IMR-90 (cell line): ENCODE measurements around the gene NSF. TPM values are rescaled to one million over a fixed set of nuclear protein-coding genes. Genes with fewer than 3 reads are reported as not detected.

Experiments
- ATAC-seq: fragments of 200-7000 bp; cut with Tn5 transposase; 2 replicates; pipeline ENCODE4 v1.9.1; 2020; ENCODE audit warnings: low read depth, mild to moderate bottlenecking, moderate library complexity
- BruUV-seq: library from RNA; stranded (reverse); fragments of 400-500 nt; replicated peaks from 2 replicates; lab custom pipeline; 2021; lab: Mats Ljungman, UMichigan
- CTCF ChIA-PET: fragments of 300-600 bp; formaldehyde crosslinking; extraction: SDS; loops from one replicate; lab custom pipeline; 2021; ENCODE audit warnings: antibody characterized with exemption; lab: Yijun Ruan, JAX
- POLR2A ChIA-PET: fragments of 300-600 bp; sonication (Branson Sonifier 250); formaldehyde crosslinking; loops from one replicate; lab custom pipeline; 2022; ENCODE audit warnings: antibody characterized with exemption; ENCODE audit not compliant: unreplicated experiment; lab: Charles Lee
- DNase-seq: peaks from one replicate; pipeline ENCODE4 v3.0.0; 2013
- H2AFZ ChIP-seq: replicated peaks from 2 replicates; pipeline ENCODE3; 2013; ENCODE audit warnings: low read length, mild to moderate bottlenecking; ENCODE audit not compliant: poor library complexity
- H2AK5ac ChIP-seq: 2 replicates; pipeline ENCODE4 v1.6.1; 2013; ENCODE audit warnings: low read depth, low read length, inconsistent platforms
- H2AK9ac ChIP-seq: replicated peaks from 2 replicates; pipeline ENCODE3; 2013; ENCODE audit warnings: mild to moderate bottlenecking, low read depth, low read length, moderate library complexity; ENCODE audit not compliant: poor library complexity
- H2BK120ac ChIP-seq: 2 replicates; pipeline ENCODE4 v1.6.1; 2013; ENCODE audit warnings: low read depth, low read length, inconsistent platforms
- H2BK15ac ChIP-seq: 3 replicates; pipeline ENCODE4 v1.6.1; 2013; ENCODE audit warnings: low read depth, low read length, inconsistent platforms
- H2BK20ac ChIP-seq: 2 replicates; pipeline ENCODE4 v1.6.1; 2013; ENCODE audit warnings: low read depth, mild to moderate bottlenecking, inconsistent platforms, low read length, moderate library complexity
- H2BK5ac ChIP-seq: 2 replicates; pipeline ENCODE4 v1.6.1; 2013; ENCODE audit warnings: mild to moderate bottlenecking, low read depth, low read length, inconsistent platforms; ENCODE audit not compliant: poor library complexity, severe bottlenecking
- H3K14ac ChIP-seq: replicated peaks from 2 replicates; pipeline ENCODE4 v1.6.1; 2013; ENCODE audit warnings: low read depth, low read length, inconsistent platforms
- H3K18ac ChIP-seq: 2 replicates; pipeline ENCODE4 v1.6.1; 2013; ENCODE audit warnings: low read depth, low read length, control low read depth
- H3K23ac ChIP-seq: 2 replicates; pipeline ENCODE4 v1.6.1; 2013; ENCODE audit warnings: low read depth, low read length, inconsistent platforms
- H3K27ac ChIP-seq: 2 replicates; pipeline ENCODE4 v1.5.1; 2013; ENCODE audit warnings: mild to moderate bottlenecking, control low read depth, low read length; ENCODE audit not compliant: insufficient read depth
- H3K27me3 ChIP-seq: 2 replicates; pipeline ENCODE4 v1.6.1; 2013; ENCODE audit warnings: low read length; ENCODE audit not compliant: control insufficient read depth, insufficient read depth
- H3K36me3 ChIP-seq: 2 replicates; pipeline ENCODE4 v1.6.1; 2013; ENCODE audit warnings: low read length, mixed read lengths; ENCODE audit not compliant: control insufficient read depth, insufficient read depth
- H3K4ac ChIP-seq: 2 replicates; pipeline ENCODE4 v1.6.1; 2013; ENCODE audit warnings: low read depth, low read length, inconsistent platforms
- H3K4me1 ChIP-seq: 2 replicates; pipeline ENCODE4 v1.6.1; 2013; ENCODE audit warnings: low read length, mixed read lengths; ENCODE audit not compliant: control insufficient read depth, insufficient read depth
- H3K4me2 ChIP-seq: 2 replicates; pipeline ENCODE4 v1.6.1; 2013; ENCODE audit warnings: low read depth, mild to moderate bottlenecking, control low read depth, low read length, moderate library complexity
- H3K4me3 ChIP-seq: 2 replicates; pipeline ENCODE4 v1.5.1; 2013; ENCODE audit warnings: low read depth, mild to moderate bottlenecking, control low read depth, low read length, moderate library complexity; ENCODE audit not compliant: insufficient read depth
- H3K56ac ChIP-seq: 2 replicates; pipeline ENCODE4 v1.6.1; 2013; ENCODE audit warnings: low read length, inconsistent platforms; ENCODE audit not compliant: insufficient read depth; ENCODE audit errors: extremely low read depth
- H3K79me1 ChIP-seq, 2 experiments: 2 replicates each; pipeline ENCODE4 v1.6.1; 2013; ENCODE audit warnings: low read length in 2 of 2, inconsistent platforms in 1 of 2, low read depth in 1 of 2
- H3K9ac ChIP-seq: 2 replicates; pipeline ENCODE4 v1.6.1; 2013; ENCODE audit warnings: low read depth, low read length, control low read depth
- H3K9me1 ChIP-seq: 2 replicates; pipeline ENCODE4 v1.6.1; 2013; ENCODE audit warnings: low read length, inconsistent platforms; ENCODE audit not compliant: insufficient read depth
- H3K9me3 ChIP-seq: 2 replicates; pipeline ENCODE4 v1.6.1; 2013; ENCODE audit warnings: low read length; ENCODE audit not compliant: control insufficient read depth, insufficient read depth
- H4K20me1 ChIP-seq: 2 replicates; pipeline ENCODE4 v1.6.1; 2013; ENCODE audit warnings: low read length, inconsistent platforms; ENCODE audit not compliant: insufficient read depth
- H4K5ac ChIP-seq: 2 replicates; pipeline ENCODE4 v1.6.1; 2013; ENCODE audit warnings: mild to moderate bottlenecking, low read depth, low read length, control low read depth
- H4K8ac ChIP-seq, 2 experiments: 2 replicates each; pipeline ENCODE4 v1.6.1; 2013; ENCODE audit warnings: low read depth in 2 of 2, low read length in 2 of 2, control low read depth in 1 of 2, inconsistent platforms in 1 of 2
- H4K91ac ChIP-seq: 2 replicates; pipeline ENCODE4 v1.6.1; 2013; ENCODE audit warnings: low read depth, low read length, inconsistent platforms; ENCODE audit not compliant: insufficient read depth
- BHLHE40 ChIP-seq: fragments of 150-350 bp; IDR thresholded peaks from 2 replicates; pipeline ENCODE4 v1.6.1; 2016; ENCODE audit warnings: mild to moderate bottlenecking, low read depth, low read length
- CEBPB ChIP-seq: IDR thresholded peaks from 2 replicates; pipeline ENCODE4 v1.6.1; 2012; ENCODE audit warnings: low read depth, low read length, improper control_type of control experiment
- CHD1 ChIP-seq: IDR thresholded peaks from 2 replicates; pipeline ENCODE4 v1.6.1; 2012; ENCODE audit warnings: low read depth, low read length, improper control_type of control experiment
- CTCF ChIP-seq: conservative IDR thresholded peaks from 2 replicates; pipeline ENCODE4 v1.5.1; 2012; ENCODE audit warnings: mild to moderate bottlenecking, low read depth, low read length, improper control_type of control experiment
- ELK1 ChIP-seq: fragments of 150-350 bp; IDR thresholded peaks from 2 replicates; pipeline ENCODE4 v1.6.1; 2016; ENCODE audit warnings: low read depth, mild to moderate bottlenecking, low read length, moderate library complexity, borderline replicate concordance
- FOS ChIP-seq: fragments of 150-350 bp; IDR thresholded peaks from 2 replicates; pipeline ENCODE4 v1.6.1; 2016; ENCODE audit warnings: low read depth, low read length
- MAFK ChIP-seq: IDR thresholded peaks from 2 replicates; pipeline ENCODE4 v1.6.1; 2012; ENCODE audit warnings: low read depth, low read length, improper control_type of control experiment
- MAZ ChIP-seq: IDR thresholded peaks from 2 replicates; pipeline ENCODE4 v1.6.1; 2012; ENCODE audit warnings: low read depth, mild to moderate bottlenecking, low read length, improper control_type of control experiment, moderate library complexity, borderline replicate concordance
- MXI1 ChIP-seq: IDR thresholded peaks from 2 replicates; pipeline ENCODE4 v1.6.1; 2012; ENCODE audit warnings: low read depth, mild to moderate bottlenecking, low read length, moderate library complexity, borderline replicate concordance
- NFE2L2 ChIP-seq: fragments of 150-350 bp; IDR thresholded peaks from 2 replicates; pipeline ENCODE4 v1.6.1; 2016; ENCODE audit warnings: low read depth, mild to moderate bottlenecking, low read length
- POLR2A ChIP-seq: IDR thresholded peaks from 2 replicates; pipeline ENCODE4 v1.6.1; 2012; ENCODE audit warnings: mild to moderate bottlenecking, low read depth, low read length
- RAD21 ChIP-seq: IDR thresholded peaks from 2 replicates; pipeline ENCODE4 v1.6.1; 2012; ENCODE audit warnings: low read length, improper control_type of control experiment
- RCOR1 ChIP-seq: IDR thresholded peaks from 2 replicates; pipeline ENCODE4 v1.6.1; 2012; ENCODE audit warnings: mild to moderate bottlenecking, low read length, improper control_type of control experiment; ENCODE audit not compliant: insufficient replicate concordance
- RFX5 ChIP-seq: IDR thresholded peaks from 2 replicates; pipeline ENCODE4 v1.8.0; 2012; ENCODE audit warnings: low read depth, mild to moderate bottlenecking, low read length, moderate library complexity
- SMC3 ChIP-seq: fragments of 150-350 bp; IDR thresholded peaks from 2 replicates; pipeline ENCODE4 v1.6.1; 2016; ENCODE audit warnings: low read depth, mild to moderate bottlenecking, antibody characterized with exemption, low read length, moderate library complexity
- USF2 ChIP-seq: fragments of 150-350 bp; IDR thresholded peaks from 2 replicates; pipeline ENCODE4 v1.6.1; 2017; ENCODE audit warnings: mild to moderate bottlenecking, antibody characterized with exemption, low read length, low read depth
- WGBS, 2 experiments: methylation state at CpG; one replicate each; pipeline versions ENCODE4 v1.1.5 to v1.1.7; 2013; ENCODE audit warnings: missing lambda C conversion rate in 2 of 2; ENCODE audit not compliant: insufficient read length in 1 of 2; ENCODE audit errors: extremely low coverage in 2 of 2; 5-methylcytosine and 5-hydroxymethylcytosine counted together
- dilution Hi-C: fragments of 300-500 bp; cut with HindIII; formaldehyde crosslinking; loops from one replicate; pipeline ENCODE4 v1.14.3; 2018; ENCODE audit warnings: low sequenced_read_pairs; ENCODE audit not compliant: unreplicated experiment
- in situ Hi-C: fragments of 300-500 bp; cut with MboI; formaldehyde crosslinking; loops from 3 replicates; pipeline ENCODE4 v1.14.3; 2019; ENCODE audit warnings: low sequenced_read_pairs, inconsistent platforms, mixed read lengths
- intact Hi-C: fragments of 100-400 bp; cut with micrococcal nuclease; formaldehyde crosslinking; loops from 2 replicates; pipeline ENCODE4 v1.10.0; 2022
- polyA plus RNA-seq, 3 experiments: library from polyadenylated mRNA; depleted of rRNA; stranded (reverse); fragments of >200 nt; gene quantifications; 2 replicates each; pipeline ENCODE4 v1.2.3, GENCODE V29; 2012; ENCODE audit warnings: low replicate concordance in 1 of 3
- total RNA-seq: library from RNA; depleted of rRNA; stranded (reverse); fragments of >200 nt; gene quantifications from 2 replicates; pipeline ENCODE4 v1.2.3, GENCODE V29; 2012

The NSF gene
- total and polyA plus RNA-seq, 2 of the 4 experiments (the other 2 are of a cell fraction) = 38.9 to 110 TPM

- no peak overlapping the region for H2AK5ac ChIP-seq
- dilution Hi-C loops (no loop called here), intact Hi-C loops (no loop called here), in situ Hi-C loops (no loop called here)
- no peak overlapping the region for H2AFZ ChIP-seq
- H2BK120ac ChIP-seq = no peak overlapping the region
- no peak overlapping the region for H3K56ac ChIP-seq
- H3K36me3 ChIP-seq = peaks cover 6% of the 10 kb centered on the region
- H2BK20ac ChIP-seq = no peak overlapping the region
- no peaks in the 10 kb centered on the region for H3K9me3 ChIP-seq
- H3K9ac ChIP-seq = no peak overlapping the region
- DNase-seq (no peak), ATAC-seq (no peak)
- CTCF ChIA-PET = no interaction called here
- no peak overlapping the region for H2BK5ac ChIP-seq
- WGBS, 2 experiments = no CpG with 5 or more reads among the region's 3 CpGs
- H3K27me3 ChIP-seq = no peaks in the 10 kb centered on the region
- no peak overlapping the region for H3K27ac ChIP-seq
- H2AK9ac ChIP-seq = no peak overlapping the region
- H3K4me3 ChIP-seq = no peak overlapping the region
- H3K9me1 ChIP-seq = peaks cover 13% of the 10 kb centered on the region
- no peak overlapping the region for H3K18ac ChIP-seq
- H3K4me2 ChIP-seq = no peak overlapping the region
- H4K20me1 ChIP-seq = no peaks in the 10 kb centered on the region
- no peak for TF ChIP-seq MXI1
- no peak for TF ChIP-seq RCOR1
- no peak for TF ChIP-seq BHLHE40
- no peak for TF ChIP-seq USF2
- no peak for TF ChIP-seq CTCF
- TF ChIP-seq RAD21 = no peak
- TF ChIP-seq MAFK = no peak
- TF ChIP-seq NFE2L2 = no peak
- no peak for TF ChIP-seq CHD1
- no peak for TF ChIP-seq MAZ
- TF ChIP-seq ELK1 = no peak
- no peak for TF ChIP-seq CEBPB
- no peak for TF ChIP-seq SMC3
- TF ChIP-seq POLR2A = no peak
- TF ChIP-seq RFX5 = no peak
- no peak for TF ChIP-seq FOS
- H3K79me1 ChIP-seq = no peaks in the 10 kb centered on the region
- H4K91ac ChIP-seq = no peak overlapping the region
- peaks cover 2% of the 10 kb centered on the region; the same call in 1 of the 2 replicates for H3K4me1 ChIP-seq
- H3K23ac ChIP-seq = no peak overlapping the region
- H2BK15ac ChIP-seq = no peak overlapping the region
- no peak overlapping the region for H4K5ac ChIP-seq
- no peak overlapping the region for H4K8ac ChIP-seq
- H3K4ac ChIP-seq = no peak overlapping the region
- H3K14ac ChIP-seq = no peak overlapping the region
- POLR2A ChIA-PET = no interaction called here
- BruUV-seq = no TSS peak
These were observed 129.4 kb downstream of the NSF start for GRCh38 chr17:46719891-46720290.
